Stimulated activated CD4-positive, alpha-beta T cell treated with anti-CD3 and anti-CD28 coated beads, TNF-alpha, amount 100 ng/mL, for 1 hour (primary cell): ENCODE results near the gene RGS19.

ENCODE experiments used
- DNase-seq, 3 donors: peaks; one replicate each; pipeline ENCODE4 v3.0.0-alpha.2; 2020; ENCODE audit warnings: low read depth in 3 of 3, low spot score in 1 of 3

The RGS19 gene

GRCh38 chr20:64108731-64109681 is 29.7 kb upstream of the RGS19 start:
- DNase-seq = no peak

DNA sequence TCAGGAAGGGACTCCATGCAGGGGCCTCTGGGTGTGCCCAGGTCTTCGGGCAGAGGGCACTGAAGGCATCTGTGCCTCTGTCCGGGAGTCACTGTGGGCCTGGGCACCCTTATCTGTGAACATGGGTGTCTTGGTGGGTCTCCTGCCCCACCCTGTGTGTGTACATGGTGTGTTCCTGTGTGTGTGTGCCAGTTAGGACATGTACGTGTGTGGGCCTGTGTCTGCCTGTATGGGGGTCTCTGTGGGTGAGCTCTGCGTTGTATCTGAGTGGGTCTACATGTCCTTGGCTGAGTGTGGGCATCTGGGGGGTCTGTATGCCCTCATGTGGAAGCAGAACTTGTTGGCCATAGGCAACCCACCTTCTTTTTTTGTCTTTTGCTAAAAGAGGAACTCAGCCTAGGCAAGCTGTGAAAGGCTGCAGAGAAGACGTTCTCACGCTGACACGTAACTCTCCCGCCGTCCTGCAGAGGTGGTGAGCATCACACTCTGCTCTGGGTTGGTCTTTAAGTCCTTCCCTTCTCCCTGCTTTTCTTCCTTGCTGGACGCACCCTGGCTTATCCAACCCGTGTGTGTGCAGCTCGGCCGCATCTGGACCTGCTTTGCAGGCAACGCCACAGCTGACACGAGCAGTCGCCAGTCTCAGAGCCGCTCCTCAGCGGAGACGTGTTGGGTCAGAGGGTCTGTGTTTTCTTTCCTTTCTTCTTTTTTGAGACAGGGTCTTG is 28.6 kb upstream of the RGS19 start:
- DNase-seq = no peak

- DNase-seq = no peak
These were observed 27.8 kb upstream of the RGS19 start, which contains the start of gene NPBWR2 for GRCh38 chr20:64106981-64107735. NPBWR2 (minus strand) TSS chr20:64107565; CDS start chr20:64106831, 734 bp downstream.

GRCh38 chr20:64106435-64106961 is 27.2 kb upstream of the RGS19 start:
- DNase-seq = no peak

GRCh38 chr20:64105846-64106434 is 26.6 kb upstream of the RGS19 start:
- DNase-seq = no peak

- DNase-seq = no peak
These were observed 25.5 kb upstream of the RGS19 start for GRCh38 chr20:64104667-64105451.

DNA sequence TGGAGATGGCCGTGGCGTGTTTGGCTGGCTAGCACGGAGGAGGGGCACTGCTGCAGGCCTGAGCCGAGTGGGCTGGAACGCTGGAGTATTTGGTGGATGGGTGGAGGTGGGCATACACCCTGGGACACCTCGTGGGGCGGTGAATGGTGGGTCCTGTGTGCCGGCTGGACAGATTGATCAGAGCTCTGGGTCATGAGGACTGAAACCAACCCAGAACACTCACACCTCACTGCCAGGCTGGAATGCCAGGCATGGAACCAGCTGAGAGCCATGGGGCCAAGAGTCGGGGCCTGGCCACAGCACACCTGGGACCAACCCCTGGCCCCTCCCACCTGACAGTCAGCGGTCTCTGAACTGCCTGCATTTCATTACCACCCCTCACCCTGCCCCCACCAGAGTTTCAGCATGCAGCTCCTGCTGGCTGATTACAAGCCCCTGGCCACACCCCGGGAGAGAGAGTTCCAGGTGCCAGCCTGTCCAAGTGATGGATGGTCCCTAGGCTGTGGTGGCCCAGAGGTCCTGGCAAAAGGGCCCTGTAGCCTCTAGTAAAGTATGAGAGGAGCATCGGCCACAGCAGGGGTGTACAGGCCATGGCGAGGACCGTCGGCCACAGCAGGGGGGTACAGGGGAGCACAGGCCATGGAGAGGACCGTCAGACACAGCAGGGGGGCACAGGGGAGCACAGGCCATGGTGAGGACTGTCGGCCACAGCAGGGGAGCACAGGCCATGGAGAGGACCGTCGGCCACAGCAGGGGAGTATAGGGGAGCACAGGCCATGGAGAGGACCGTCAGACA is 24.8 kb upstream of the RGS19 start:
- no peak for DNase-seq

DNA sequence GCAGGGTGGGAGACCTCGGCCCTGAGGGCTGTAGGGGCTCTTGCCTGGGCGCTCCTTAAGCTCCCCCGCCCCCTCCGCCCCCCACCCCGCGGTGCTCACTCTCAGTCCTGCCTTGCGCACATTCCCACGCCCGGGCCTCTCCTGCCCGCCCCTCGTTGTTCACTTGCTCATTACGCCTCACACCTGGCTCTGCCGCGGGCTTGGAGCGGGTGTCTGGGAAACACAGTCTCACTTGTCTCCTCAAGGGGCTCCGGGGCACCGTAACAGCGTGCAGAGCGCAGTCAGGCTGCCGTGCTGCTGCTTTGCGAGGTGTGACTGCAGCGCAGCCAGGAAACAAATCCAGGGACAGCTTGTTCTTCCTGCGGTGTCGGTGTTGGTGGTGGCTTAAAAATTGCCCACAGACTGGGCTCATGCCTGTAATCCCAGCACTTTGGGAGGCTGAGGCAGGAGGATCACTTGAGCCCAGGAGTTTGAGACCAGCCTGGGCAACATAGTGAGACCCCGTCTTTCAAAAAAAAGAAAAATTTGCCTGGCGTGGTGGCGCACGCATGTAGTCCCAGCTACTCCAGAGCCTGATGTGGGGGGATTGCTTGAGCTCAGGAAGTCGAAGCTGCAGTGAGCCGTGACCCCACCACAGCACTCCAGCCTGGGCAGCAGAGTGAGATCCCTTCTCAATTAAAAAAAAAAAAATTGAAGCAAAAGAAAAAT is 23.5 kb upstream of the RGS19 start:
- no peak for DNase-seq

GRCh38 chr20:64101731-64102621 is 22.7 kb upstream of the RGS19 start:
- peak in 2 of 3 donors; percentile 36 to 66 for DNase-seq

GRCh38 chr20:64100946-64101688 is 21.8 kb upstream of the RGS19 start:
- DNase-seq = no peak

GRCh38 chr20:64100566-64100888 is 21.2 kb upstream of the RGS19 start:
- DNase-seq = no peak

GRCh38 chr20:64099880-64100565 is 20.7 kb upstream of the RGS19 start:
- no peak for DNase-seq

DNA sequence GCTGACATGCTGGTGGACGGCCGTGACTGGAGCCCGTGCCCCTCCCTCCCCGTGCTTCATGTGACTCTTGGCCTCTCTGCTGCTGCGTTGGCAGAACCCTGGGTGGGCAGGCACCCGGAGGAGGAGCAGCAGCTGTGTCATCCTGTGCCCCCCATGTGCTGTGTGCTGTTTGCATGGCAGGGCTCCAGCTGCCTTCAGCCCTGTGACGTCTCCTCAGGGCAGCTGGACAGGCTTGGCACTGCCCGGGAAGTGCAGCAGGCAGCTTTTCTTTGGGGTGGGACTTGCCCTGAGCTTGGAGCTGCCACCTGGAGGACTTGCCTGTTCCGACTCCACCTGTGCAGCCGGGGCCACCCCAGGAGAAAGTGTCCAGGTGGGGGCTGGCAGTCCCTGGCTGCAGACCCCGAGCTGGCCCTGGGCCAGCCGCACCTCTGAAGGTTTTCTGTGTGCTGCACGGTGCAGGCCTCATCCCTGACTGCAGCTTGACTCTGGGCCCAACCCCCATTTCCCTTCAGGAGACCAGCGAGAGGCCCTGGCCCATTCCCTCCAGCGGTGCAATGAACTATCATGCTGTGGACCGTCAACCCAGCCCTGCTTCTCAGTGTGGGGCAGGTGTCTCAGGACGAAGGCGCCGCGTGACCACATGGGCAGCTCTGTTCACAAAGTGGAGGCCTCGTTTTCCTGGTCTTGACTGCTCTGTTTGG is 19.9 kb upstream of the RGS19 start:
- DNase-seq = no peak

GRCh38 chr20:64098471-64099013 is 19.2 kb upstream of the RGS19 start:
- DNase-seq = no peak

- no peak for DNase-seq
These were observed 17.2 kb upstream of the RGS19 start for GRCh38 chr20:64096535-64096934.

- no peak for DNase-seq
These were observed 16.6 kb upstream of the RGS19 start for GRCh38 chr20:64095927-64096326.
